HG02642 (cell line): ENCODE data around the gene HLA-DRB5.
"Not testable (repeated sequence)": the region's sequence is repeated elsewhere in the genome, so short reads cannot be mapped to it uniquely, and the experiment has no call there.

ENCODE experiments used
- ATAC-seq: cut with Tn5 transposase; IDR thresholded peaks from one replicate; pipeline ENCODE4 v1.9.1; 2021; ENCODE audit warnings: mild to moderate bottlenecking; ENCODE audit not compliant: unreplicated experiment, poor library complexity

The HLA-DRB5 gene

GRCh38 chr6:32529697-32530430 lies at the start of gene HLA-DRB5:
Gene HLA-DRB5 (minus strand): TSS chr6:32530287. CDS start chr6:32530224, 63 bp downstream.
- peak; percentile 77 for ATAC-seq

- no peak for ATAC-seq
Measured at GRCh38 chr6:32578962-32579361, 48.9 kb upstream of the HLA-DRB5 start.

GRCh38 chr6:32577493-32577892 lies 47.4 kb upstream of the HLA-DRB5 start:
- ATAC-seq = not testable (repeated sequence)

GRCh38 chr6:32576250-32576649 lies 46.2 kb upstream of the HLA-DRB5 start:
- no peak for ATAC-seq

GRCh38 chr6:32570363-32570905 lies 40.3 kb upstream of the HLA-DRB5 start:
- ATAC-seq = no peak

GRCh38 chr6:32568561-32568960 lies 38.5 kb upstream of the HLA-DRB5 start:
- ATAC-seq = no peak

GRCh38 chr6:32566957-32567356 lies 36.9 kb upstream of the HLA-DRB5 start:
- no peak for ATAC-seq

- no peak for ATAC-seq
Measured at GRCh38 chr6:32565511-32565910, 35.4 kb upstream of the HLA-DRB5 start.

- ATAC-seq = no peak
Measured at GRCh38 chr6:32562940-32563339, 32.9 kb upstream of the HLA-DRB5 start.

- no peak for ATAC-seq
Measured at GRCh38 chr6:32559747-32560146, 29.7 kb upstream of the HLA-DRB5 start.

GRCh38 chr6:32558426-32559057 lies 28.5 kb upstream of the HLA-DRB5 start:
- no peak for ATAC-seq

GRCh38 chr6:32554116-32554965 lies 24.3 kb upstream of the HLA-DRB5 start:
- no peak for ATAC-seq

GRCh38 chr6:32553037-32553742 lies 23.1 kb upstream of the HLA-DRB5 start:
- no peak for ATAC-seq

GRCh38 chr6:32551410-32551809 lies 21.3 kb upstream of the HLA-DRB5 start:
- ATAC-seq = no peak

GRCh38 chr6:32539839-32540238 lies 9.8 kb upstream of the HLA-DRB5 start:
- no peak for ATAC-seq

GRCh38 chr6:32530431-32530793 lies 325 bp upstream of the HLA-DRB5 start:
- peak; percentile 43 for ATAC-seq

GRCh38 chr6:32522302-32523047 lies 7.6 kb downstream of the HLA-DRB5 start:
- ATAC-seq = no peak

- ATAC-seq = no peak
Measured at GRCh38 chr6:32519910-32520258, 10.2 kb downstream of the HLA-DRB5 start.

GRCh38 chr6:32519118-32519909 lies 10.8 kb downstream of the HLA-DRB5 start:
- ATAC-seq = no peak
